Uterus (tissue), 2 donors: ENCODE results near the gene GRIK5.

ENCODE experiments used
- CTCF ChIP-seq, 4 experiments: fragments of 200-600 bp in 2 of 4; fragments of 450-650 bp in 2 of 4; sonication (generic) in 2 of 4; IDR thresholded peaks; one replicate each; pipeline ENCODE4 v1.5.1; 2016 to 2019; ENCODE audit warnings: antibody characterized with exemption in 4 of 4, mild to moderate bottlenecking in 2 of 4, moderate library complexity in 1 of 4
- POLR2A ChIP-seq, 2 donors: fragments of 450-650 bp; IDR thresholded peaks; one replicate each; pipeline ENCODE4 v1.6.1; 2016; ENCODE audit warnings: antibody characterized with exemption in 2 of 2, mild to moderate bottlenecking in 1 of 2, moderate library complexity in 1 of 2

DNA sequence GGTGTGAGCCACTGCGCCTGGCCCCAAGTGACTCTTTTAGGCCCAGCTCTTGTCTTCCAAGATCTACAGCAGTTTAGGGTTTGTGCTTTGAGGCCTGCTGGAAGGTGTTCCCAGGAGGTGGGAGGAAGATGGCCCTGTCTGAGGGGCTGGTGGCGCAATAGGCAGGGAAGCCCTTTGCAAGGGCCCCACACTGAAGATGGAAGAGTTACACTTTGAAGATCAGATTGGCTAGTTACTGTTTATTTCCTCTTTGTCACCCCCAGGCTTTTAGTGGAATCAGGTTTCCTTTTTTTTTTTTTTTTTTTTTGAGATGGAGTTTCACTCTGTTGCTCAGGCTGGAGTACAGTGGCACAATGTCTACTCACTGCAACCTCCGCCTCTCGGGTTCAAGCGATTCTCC, 109.0 kb downstream of the GRIK5 start:
- no peak for TF ChIP-seq CTCF (IDR thresholded peaks at IDR 0.05)
- TF ChIP-seq POLR2A (IDR thresholded peaks at IDR 0.05): no peak
